ENCODE measurements around the gene TAF11L11. TPM values are rescaled to one million over a fixed set of nuclear protein-coding genes. Genes with fewer than 3 reads are reported as not detected.
"Not testable (repeated sequence)": the region's sequence is repeated elsewhere in the genome, so short reads cannot be mapped to it uniquely, and the experiment has no call there.

TAF11L11 gene
- not detected for total RNA-seq

DNA sequence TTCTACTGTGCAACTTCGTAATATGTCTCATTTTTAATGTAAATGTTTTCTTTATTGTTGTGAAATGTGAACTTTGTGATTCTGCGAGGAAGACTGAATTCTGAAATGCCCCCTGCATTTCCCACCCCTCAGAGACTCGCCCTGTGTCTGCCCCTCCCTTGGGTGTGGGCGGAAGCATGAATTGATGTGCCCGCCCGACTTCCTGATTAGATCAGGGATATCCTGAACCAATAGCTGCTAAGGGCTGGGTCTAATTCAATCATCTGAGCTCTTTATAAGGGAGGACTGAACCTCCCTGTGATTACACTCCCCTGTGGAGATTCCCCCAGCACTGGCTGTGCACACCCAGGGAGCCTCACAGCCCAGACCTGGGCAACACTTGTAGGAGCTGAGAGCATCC lies at the start of gene TAF11L11:
TAF11L11 (plus strand) TSS at position 304 of the 400 bp plus-strand sequence.
- ATAC-seq; DNase-seq (ENCODE audit: low spot score); intact Hi-C loops (cut with DNase I): not testable (repeated sequence)

DNA sequence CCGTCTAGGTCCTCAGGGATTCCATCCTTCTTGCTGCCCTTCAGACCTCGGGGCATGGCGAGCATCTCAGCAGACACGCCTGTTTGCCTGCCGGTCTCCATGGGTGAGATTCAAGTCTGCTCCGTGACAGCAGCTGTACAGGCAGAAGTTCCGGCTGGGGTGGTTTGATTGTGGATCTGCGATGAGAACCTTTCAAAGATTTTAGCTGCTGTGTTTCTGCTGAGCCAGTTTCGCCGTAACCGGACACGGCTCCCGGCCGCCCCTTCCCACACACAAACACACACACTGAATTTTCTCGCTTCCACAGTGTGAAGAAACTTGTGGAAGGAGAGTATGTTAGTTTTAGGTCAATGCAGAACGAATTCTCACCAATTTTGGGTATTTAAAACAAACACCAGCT lies 18.3 kb upstream of the TAF11L11 start, which contains the start of gene TAF11L7:
TAF11L7 (minus strand) TSS at position 101 of the 400 bp plus-strand sequence.
- ATAC-seq; DNase-seq (ENCODE audit: low spot score); intact Hi-C loops (cut with DNase I): not testable (repeated sequence)

DNA sequence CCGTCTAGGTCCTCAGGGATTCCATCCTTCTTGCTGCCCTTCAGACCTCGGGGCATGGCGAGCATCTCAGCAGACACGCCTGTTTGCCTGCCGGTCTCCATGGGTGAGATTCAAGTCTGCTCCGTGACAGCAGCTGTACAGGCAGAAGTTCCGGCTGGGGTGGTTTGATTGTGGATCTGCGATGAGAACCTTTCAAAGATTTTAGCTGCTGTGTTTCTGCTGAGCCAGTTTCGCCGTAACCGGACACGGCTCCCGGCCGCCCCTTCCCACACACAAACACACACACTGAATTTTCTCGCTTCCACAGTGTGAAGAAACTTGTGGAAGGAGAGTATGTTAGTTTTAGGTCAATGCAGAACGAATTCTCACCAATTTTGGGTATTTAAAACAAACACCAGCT lies 13.1 kb upstream of the TAF11L11 start, which contains the start of gene TAF11L8:
TAF11L8 (minus strand) TSS at position 101 of the 400 bp plus-strand sequence.
- DNase-seq (ENCODE audit: low spot score); intact Hi-C loops (cut with DNase I); ATAC-seq: not testable (repeated sequence)

DNA sequence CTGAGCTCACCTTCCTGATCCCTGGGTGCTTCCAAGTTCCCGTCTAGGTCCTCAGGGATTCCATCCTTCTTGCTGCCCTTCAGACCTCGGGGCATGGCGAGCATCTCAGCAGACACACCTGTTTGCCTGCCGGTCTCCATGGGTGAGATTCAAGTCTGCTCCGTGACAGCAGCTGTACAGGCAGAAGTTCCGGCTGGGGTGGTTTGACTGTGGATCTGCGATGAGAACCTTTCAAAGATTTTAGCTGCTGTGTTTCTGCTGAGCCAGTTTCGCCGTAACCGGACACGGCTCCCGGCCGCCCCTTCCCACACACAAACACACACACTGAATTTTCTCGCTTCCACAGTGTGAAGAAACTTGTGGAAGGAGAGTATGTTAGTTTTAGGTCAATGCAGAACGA lies 9.7 kb upstream of the TAF11L11 start, which contains the start of gene TAF11L9:
TAF11L9 (minus strand) TSS at position 140 of the 400 bp plus-strand sequence.
- DNase-seq (ENCODE audit: low spot score); intact Hi-C loops (cut with DNase I); ATAC-seq: not testable (repeated sequence)

DNA sequence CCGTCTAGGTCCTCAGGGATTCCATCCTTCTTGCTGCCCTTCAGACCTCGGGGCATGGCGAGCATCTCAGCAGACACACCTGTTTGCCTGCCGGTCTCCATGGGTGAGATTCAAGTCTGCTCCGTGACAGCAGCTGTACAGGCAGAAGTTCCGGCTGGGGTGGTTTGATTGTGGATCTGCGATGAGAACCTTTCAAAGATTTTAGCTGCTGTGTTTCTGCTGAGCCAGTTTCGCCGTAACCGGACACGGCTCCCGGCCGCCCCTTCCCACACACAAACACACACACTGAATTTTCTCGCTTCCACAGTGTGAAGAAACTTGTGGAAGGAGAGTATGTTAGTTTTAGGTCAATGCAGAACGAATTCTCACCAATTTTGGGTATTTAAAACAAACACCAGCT lies 6.3 kb upstream of the TAF11L11 start, which contains the start of gene TAF11L10:
TAF11L10 (minus strand) TSS at position 101 of the 400 bp plus-strand sequence.
- ATAC-seq; intact Hi-C loops (cut with DNase I); DNase-seq (ENCODE audit: low spot score): not testable (repeated sequence)

DNA sequence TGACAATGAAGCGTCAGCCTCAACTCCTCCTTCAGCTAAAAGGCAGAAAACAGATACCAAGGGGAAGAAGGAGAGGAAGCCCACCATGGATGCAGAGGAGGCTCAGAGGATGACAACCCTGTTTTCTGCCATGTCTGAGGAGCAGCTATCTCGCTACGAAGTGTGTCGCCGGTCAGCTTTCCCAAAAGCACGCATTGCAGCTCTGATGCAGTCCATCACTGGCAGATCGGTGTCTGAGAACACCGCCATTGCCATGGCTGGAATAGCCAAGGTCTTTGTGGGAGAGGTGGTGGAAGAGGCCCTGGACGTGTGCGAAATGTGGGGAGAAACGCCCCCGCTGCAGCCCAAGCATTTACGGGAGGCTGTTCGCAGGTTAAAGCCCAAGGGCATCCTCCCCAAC lies 968 bp downstream of the TAF11L11 start:
- DNase-seq (ENCODE audit: low spot score) (no peak), ATAC-seq (no peak)
- intact Hi-C loops (cut with DNase I): no loop called here

DNA sequence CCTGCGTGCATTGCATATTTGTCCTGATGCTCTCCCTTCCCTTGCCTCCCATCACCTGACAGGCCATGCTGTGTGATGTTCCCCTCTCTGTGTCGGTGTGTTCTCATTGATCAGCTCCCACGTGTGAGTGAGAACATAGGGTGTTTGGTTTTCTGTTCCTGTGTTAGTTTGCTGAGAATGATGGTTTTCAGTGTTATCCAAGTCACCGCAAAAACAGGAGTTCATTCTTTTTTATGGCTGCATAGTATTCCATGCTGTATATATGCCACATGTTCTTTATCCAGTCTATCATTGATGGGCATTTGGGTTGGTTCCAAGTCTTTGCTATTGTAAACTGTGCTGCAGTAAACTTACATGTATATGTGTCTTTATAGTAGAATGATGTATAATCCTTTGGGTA lies 3.5 kb downstream of the TAF11L11 start:
- ATAC-seq; DNase-seq (ENCODE audit: low spot score); intact Hi-C loops (cut with DNase I): not testable (repeated sequence)

DNA sequence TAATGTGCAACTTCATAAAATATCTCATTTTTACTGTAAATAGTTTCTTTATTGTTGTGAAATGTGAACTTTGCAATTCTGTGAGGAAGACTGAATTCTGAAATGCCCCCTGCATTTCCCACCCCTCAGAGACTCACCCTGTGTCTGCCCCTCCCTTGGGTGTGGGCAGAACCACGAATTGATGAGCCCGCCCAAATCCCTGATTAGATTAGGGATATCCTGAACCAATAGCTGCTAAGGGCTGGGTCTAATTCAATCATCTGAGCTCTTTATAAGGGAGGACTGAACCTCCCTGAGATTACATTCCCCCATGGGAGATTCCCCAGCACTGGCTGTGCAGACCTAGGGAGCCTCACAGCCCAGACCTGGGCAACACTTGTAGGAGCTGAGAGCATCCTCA lies 6.1 kb downstream of the TAF11L11 start, which contains the start of gene TAF11L12:
TAF11L12 (plus strand) TSS at position 301 of the 400 bp plus-strand sequence.
- ATAC-seq; intact Hi-C loops (cut with DNase I); DNase-seq (ENCODE audit: low spot score): not testable (repeated sequence)

DNA sequence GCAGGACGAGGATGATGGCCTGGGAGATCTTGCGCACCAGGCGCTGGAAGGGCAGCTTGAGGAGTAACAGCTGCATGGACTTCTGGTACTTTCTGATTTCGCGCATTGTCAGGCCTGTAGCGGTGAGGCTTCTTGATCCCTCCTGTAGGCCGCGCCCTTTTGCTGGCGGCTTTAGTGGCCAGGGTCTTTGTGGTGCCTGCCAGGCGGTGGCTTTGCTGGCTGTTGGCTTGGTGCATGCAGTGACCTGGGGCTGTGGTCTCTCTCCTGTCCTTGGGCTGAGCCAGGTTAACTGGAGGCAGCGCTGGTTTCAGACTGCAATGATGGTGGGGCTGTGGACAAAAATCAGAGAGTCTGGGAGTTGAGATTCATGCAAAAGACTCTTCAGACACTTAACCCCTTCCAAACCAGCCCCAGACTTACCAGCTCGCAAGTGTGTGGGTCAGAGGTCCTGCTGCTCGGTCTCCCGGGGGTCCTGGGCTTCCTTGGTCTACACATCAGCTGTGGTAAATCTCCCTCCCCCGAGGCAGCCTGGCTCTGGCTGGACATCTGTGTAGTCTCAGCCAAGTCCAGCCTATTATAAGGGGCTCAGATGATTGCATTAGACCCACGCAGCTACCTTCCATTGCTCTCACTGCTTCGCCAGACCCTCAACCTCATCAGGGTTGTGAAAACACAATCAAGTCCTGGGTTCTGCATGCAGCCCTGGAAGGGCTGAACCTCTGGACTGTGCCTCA lies 11.1 kb downstream of the TAF11L11 start:
- ATAC-seq (no peak), DNase-seq (ENCODE audit: low spot score) (no peak)
- intact Hi-C loops (cut with DNase I): no loop called here

DNA sequence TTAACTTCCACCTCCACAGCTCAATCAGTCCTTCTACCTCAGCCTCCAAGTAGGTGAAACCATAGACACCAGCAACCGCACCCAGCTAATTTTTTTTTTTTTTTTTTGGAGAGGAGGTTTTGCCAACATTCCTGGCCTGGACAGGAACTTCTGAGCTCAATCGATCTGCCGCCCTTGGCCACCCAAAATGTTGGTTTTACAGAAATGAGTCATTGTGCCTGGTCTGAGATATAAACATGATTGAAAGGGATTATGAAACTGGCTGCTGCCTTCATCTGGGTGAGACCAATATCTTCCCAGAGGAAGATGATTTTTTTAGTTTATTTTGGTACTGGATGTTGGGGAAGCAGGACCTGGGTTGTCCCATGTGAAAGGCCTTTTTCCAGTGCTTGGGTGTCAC lies 15.4 kb downstream of the TAF11L11 start:
- DNase-seq (ENCODE audit: low spot score): no peak
- no peak for ATAC-seq
- intact Hi-C loops (cut with DNase I): no loop called here

DNA sequence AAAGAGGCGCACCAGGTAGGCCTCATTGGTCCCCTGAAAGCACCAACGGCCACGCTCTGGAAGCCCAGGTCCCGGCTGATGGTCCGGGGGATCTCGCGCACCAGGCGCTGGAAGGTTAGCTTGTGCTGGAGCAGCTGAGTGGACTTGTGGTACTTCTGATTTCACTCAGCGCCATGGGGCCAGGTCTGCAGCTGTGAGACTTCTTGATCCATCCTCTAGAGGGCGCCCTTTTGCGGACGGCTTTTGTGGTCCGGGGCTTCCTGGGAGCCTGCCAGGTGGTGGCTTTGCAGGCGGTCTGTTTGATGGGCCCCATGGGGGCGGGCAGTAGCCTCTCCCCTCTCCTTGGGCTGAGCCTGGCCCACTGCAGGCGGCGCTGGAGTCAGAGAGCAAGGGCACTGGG lies 16.6 kb downstream of the TAF11L11 start:
- ATAC-seq (no peak), DNase-seq (ENCODE audit: low spot score) (no peak)
- intact Hi-C loops (cut with DNase I): no loop called here

DNA sequence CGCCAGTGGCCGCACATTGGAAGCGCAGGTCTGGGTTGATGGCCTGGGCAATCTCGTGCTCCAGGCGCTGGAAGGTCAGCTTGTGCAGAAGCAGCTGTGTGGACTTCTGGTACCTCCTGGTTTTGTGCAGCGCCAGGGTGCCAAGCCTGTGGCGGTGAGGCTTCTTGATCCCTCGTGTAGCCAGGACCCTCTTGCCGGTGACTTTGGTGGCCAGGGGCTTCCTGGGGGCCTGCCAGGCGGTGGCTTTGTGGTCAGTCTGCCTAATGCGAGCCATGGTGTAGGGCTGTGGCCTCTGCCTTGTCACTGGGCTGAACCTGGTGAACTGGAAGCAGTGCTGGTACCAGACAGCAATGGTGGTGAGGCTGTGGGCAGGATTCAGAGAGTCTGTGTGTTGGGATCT lies 21.7 kb downstream of the TAF11L11 start:
- ATAC-seq: no peak
- intact Hi-C loops (cut with DNase I): loop anchor here (2.0 kb wide), 1 partner anchor 25 kb away; no protein-coding TSS in a partner anchor
- no peak for DNase-seq (ENCODE audit: low spot score)

DNA sequence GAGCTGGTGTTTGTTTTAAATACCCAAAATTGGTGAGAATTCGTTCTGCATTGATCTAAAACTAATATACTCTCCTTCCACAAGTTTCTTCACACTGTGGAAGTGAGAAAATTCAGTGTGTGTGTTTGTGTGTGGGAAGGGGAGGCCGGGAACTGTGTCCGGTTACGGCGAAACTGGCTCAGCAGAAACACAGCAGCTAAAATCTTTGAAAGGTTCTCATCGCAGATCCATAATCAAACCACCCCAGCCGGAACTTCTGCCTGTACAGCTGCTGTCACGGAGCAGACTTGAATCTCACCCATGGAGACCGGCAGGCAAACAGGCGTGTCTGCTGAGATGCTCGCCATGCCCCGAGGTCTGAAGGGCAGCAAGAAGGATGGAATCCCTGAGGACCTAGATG lies 27.8 kb downstream of the TAF11L11 start, which contains the start of gene TAF11L13:
TAF11L13 (plus strand) TSS at position 301 of the 400 bp plus-strand sequence.
- intact Hi-C loops (cut with DNase I); DNase-seq (ENCODE audit: low spot score); ATAC-seq: not testable (repeated sequence)

DNA sequence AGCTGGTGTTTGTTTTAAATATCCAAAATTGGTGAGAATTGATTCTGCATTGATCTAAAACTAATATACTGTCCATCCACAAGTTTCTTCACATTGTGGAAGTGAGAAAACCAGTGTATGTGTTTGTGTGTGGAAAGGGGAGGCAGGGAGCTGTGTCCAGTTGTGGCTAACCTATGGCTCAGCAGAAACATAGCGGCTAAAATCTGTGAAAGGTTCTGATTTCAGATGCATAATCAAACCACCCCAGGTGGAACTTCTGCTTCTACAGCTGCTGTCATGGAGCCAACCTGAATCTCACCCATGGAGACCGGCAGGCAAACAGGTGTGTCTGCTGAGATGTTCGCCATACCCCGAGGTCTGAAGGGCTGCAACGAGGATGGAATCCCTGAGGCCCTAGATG lies 30.2 kb downstream of the TAF11L11 start, which contains the start of gene TAF11L14:
TAF11L14 (plus strand) TSS at position 301 of the 400 bp plus-strand sequence.
- intact Hi-C loops (cut with DNase I): no loop called here
- DNase-seq (ENCODE audit: low spot score) (no peak), ATAC-seq (no peak)

DNA sequence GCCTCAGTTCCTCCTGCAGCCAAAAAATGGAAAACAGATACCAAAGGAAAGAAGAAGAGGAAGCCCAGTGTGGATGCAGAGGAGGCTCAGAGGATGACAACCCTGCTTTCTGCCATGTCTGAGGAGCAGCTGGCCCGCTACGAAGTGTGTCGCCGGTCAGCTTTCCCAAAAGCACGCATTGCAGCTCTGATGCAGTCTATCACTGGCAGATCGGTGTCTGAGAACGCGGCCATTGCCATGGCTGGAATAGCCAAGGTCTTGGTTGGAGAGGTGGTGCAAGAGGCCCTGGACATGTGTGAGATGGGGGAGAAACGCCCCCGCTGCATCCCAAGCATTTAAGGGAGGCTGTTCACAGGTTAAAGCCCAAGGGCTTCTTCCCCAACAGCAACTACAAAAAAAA lies 45.2 kb downstream of the TAF11L11 start:
- ATAC-seq; DNase-seq (ENCODE audit: low spot score); intact Hi-C loops (cut with DNase I): not testable (repeated sequence)

DNA sequence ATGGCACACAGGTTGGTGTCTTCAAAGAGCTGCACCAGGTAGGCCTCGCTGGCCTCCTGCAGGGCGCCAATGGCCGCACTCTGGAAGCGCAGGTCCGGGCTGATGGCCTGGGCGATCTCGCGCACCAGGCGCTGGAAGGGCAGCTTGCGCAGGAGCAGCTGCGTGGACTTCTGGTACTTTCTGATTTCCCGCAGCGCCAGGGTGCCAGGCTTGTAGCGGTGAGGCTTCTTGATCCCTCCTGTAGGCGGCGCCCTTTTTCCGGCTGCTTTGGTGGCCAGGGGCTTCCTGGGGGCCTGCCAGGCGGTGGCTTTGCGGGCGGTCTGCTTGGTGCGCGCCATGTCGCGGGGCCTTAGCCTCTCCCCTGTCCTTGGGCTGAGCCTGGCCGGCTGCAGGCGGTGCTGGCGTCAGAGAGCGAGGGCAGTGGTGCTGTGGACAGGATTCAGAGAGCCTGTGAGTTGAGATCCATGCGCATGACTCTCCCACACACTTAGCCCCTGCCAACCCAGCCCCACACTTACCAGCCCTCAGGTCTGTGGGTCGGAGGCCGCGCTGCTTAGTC lies 51.3 kb downstream of the TAF11L11 start:
- ATAC-seq; DNase-seq (ENCODE audit: low spot score); intact Hi-C loops (cut with DNase I): not testable (repeated sequence)
